ENCODE data around the gene RARG. TPM values are rescaled to one million over a fixed set of nuclear protein-coding genes. Genes with fewer than 3 reads are reported as not detected.
A peak's percentile ranks its signal among the peaks of the same experiment; 100 is the strongest.

Gene RARG
- total RNA-seq, 1 experiment from 2014 or later, result 77.2 TPM

DNA sequence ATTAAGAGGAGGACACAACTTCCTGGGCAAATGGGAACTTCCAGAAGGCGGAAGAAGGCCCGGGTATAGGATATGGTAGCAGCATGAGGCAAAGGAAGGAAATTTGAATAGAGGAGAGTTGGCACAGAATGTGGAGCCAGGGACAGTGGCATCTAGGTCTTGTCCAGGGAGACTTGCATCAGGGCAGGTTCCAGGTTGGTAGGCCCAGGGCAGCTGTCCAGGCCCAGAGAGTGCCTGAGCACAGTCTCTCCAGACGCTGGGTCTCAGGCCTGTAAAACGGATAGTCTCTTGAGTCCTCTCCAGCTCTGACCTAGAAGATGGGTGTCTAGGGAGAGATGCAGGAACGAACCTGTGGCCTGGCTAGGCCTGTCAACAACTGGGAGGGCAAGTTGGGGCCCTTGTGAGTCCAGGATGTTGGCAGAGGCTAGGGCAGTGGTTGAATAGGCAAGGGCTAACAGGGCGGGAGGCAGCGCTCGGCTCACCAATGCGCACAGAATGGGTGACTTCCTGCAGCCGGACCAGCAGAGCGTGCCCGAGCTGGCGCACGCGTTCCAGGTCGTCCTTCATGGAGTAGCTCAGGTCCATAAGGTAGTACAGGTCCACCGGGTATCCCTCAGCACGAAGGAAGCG is 34.9 kb downstream of the RARG start:
- CTCF ChIA-PET, result interaction anchor here (0.6 to 10.2 kb wide), 67 partner anchors 9 to 224 kb away, joined by 3 to 136 read pairs (median 6); partner anchors contain the start of genes AAAS, CSAD, EIF4B and ESPL1
- DNase-seq (ENCODE audit: low spot score) (no peak), ATAC-seq (no peak)
- Mint-ChIP-seq H3K36me3 (no peaks in the 10 kb centered on the region), H3K27me3 (ENCODE audit: low read depth) (peaks cover 86% of the 10 kb centered on the region), H3K4me3 (peak overlapping the region; percentile 10; the same call in 1 of the 2 replicates), H3K27ac (no peak overlapping the region), H3K9me3 (no peaks in the 10 kb centered on the region), H3K4me1 (no peaks in the 10 kb centered on the region)
- POLR2A ChIA-PET, result interaction anchor here (0.6 to 1.3 kb wide), 7 partner anchors 9 to 294 kb away, joined by 3 to 4 read pairs (median 3); partner anchors contain the start of genes PFDN5 and SPRYD3
- TF ChIP-seq EMX1 (CRISPR knock-in tag; IDR thresholded peaks at IDR 0.05), result no peak
- TF ChIP-seq, protein P1, sequence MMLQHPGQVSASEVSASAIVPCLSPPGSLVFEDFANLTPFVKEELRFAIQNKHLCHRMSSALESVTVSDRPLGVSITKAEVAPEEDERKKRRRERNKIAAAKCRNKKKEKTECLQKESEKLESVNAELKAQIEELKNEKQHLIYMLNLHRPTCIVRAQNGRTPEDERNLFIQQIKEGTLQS (CRISPR knock-in tag; conservative IDR thresholded peaks at IDR 0.05), result no peak
- TF ChIP-seq, protein P2, sequence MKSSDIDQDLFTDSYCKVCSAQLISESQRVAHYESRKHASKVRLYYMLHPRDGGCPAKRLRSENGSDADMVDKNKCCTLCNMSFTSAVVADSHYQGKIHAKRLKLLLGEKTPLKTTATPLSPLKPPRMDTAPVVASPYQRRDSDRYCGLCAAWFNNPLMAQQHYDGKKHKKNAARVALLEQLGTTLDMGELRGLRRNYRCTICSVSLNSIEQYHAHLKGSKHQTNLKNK (CRISPR knock-in tag; IDR thresholded peaks at IDR 0.05), result no peak
- no peak for TF ChIP-seq TP53 (CRISPR knock-in tag; IDR thresholded peaks at IDR 0.05)
- TF ChIP-seq OVOL2 (CRISPR knock-in tag; IDR thresholded peaks at IDR 0.05; ENCODE audit: borderline replicate concordance), result no peak
- no peak for TF ChIP-seq IRF2 (CRISPR knock-in tag; IDR thresholded peaks at IDR 0.05; ENCODE audit: borderline replicate concordance, low read depth)
- TF ChIP-seq, protein P3, sequence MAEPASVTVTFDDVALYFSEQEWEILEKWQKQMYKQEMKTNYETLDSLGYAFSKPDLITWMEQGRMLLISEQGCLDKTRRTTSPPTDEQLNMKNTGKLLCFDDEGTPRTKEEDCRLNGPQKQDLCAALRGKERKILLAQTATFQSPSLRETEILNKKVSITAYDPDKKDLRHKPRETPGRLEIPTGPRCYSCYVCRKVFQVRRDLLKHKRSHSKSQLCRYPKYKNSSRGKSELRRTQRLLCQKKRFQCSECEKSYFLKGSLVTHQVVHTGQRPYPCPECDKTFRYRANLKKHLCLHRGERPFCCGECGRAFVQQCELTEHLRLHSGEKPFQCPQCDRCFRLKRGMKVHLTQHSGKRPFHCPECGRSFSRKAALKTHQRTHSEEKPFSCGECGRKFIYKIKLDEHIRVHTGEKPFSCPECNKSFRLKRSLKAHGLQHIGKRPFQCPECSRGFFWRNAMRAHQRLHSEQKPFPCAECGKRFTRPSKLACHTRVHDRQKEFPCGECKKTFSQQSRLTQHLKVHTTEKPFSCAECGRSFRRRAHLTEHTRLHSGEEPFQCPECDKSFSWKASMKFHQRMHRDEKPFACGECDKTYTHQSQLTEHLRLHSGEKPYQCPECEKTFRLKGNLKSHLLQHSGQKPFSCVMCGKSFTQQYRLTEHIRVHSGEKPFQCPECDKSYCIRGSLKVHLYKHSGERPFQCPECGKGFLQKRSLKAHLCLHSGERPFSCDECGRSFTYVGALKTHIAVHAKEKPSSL (CRISPR knock-in tag; conservative IDR thresholded peaks at IDR 0.05), result no peak
- TF ChIP-seq, protein P4, sequence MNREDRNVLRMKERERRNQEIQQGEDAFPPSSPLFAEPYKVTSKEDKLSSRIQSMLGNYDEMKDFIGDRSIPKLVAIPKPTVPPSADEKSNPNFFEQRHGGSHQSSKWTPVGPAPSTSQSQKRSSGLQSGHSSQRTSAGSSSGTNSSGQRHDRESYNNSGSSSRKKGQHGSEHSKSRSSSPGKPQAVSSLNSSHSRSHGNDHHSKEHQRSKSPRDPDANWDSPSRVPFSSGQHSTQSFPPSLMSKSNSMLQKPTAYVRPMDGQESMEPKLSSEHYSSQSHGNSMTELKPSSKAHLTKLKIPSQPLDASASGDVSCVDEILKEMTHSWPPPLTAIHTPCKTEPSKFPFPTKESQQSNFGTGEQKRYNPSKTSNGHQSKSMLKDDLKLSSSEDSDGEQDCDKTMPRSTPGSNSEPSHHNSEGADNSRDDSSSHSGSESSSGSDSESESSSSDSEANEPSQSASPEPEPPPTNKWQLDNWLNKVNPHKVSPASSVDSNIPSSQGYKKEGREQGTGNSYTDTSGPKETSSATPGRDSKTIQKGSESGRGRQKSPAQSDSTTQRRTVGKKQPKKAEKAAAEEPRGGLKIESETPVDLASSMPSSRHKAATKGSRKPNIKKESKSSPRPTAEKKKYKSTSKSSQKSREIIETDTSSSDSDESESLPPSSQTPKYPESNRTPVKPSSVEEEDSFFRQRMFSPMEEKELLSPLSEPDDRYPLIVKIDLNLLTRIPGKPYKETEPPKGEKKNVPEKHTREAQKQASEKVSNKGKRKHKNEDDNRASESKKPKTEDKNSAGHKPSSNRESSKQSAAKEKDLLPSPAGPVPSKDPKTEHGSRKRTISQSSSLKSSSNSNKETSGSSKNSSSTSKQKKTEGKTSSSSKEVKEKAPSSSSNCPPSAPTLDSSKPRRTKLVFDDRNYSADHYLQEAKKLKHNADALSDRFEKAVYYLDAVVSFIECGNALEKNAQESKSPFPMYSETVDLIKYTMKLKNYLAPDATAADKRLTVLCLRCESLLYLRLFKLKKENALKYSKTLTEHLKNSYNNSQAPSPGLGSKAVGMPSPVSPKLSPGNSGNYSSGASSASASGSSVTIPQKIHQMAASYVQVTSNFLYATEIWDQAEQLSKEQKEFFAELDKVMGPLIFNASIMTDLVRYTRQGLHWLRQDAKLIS (CRISPR knock-in tag; IDR thresholded peaks at IDR 0.05; ENCODE audit: borderline replicate concordance), result no peak
- no peak for TF ChIP-seq ZNF396 (CRISPR knock-in tag; IDR thresholded peaks at IDR 0.05; ENCODE audit: borderline replicate concordance)
- no peak for TF ChIP-seq ZNF671 (CRISPR knock-in tag; IDR thresholded peaks at IDR 0.05)
- no peak for TF ChIP-seq MYBL2 (CRISPR knock-in tag; IDR thresholded peaks at IDR 0.05)
- no peak for TF ChIP-seq ZNF263 (CRISPR knock-in tag; IDR thresholded peaks at IDR 0.05; ENCODE audit: low read depth)
- TF ChIP-seq, protein P5, sequence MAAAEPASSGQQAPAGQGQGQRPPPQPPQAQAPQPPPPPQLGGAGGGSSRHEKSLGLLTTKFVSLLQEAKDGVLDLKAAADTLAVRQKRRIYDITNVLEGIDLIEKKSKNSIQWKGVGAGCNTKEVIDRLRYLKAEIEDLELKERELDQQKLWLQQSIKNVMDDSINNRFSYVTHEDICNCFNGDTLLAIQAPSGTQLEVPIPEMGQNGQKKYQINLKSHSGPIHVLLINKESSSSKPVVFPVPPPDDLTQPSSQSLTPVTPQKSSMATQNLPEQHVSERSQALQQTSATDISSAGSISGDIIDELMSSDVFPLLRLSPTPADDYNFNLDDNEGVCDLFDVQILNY (CRISPR knock-in tag; IDR thresholded peaks at IDR 0.05), result no peak
- no peak for TF ChIP-seq ESRRA (CRISPR knock-in tag; IDR thresholded peaks at IDR 0.05; ENCODE audit: borderline replicate concordance)

DNA sequence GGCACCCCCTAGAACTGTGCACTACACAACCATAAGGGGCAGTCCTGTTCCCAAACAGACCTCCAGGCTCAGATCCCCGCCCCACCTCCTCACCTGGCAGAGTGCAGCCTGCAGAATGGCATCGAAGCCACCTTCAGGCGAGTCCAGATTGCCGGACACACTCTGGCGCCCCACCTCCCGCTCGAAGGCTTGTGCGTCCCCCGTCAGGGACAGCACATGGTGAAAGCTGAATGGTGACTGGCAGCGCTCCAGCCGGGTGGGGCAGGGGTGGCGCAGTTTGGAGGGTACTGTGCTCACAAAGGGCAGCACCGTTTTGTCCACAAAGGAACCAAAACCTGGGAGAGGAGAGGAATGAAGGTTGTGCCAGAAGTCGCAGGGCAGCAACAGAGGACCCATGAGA is 35.5 kb downstream of the RARG start:
- no peaks in the 10 kb centered on the region for H3K4me1 Mint-ChIP-seq
- H3K4me3 Mint-ChIP-seq, result no peak overlapping the region
- ChIA-PET POLR2A (no interaction called here), CTCF (interaction anchor here (1.0 to 10.2 kb wide), 19 partner anchors 10 to 149 kb away, joined by 4 to 136 read pairs (median 20); partner anchors contain the start of genes AAAS, CSAD, IGFBP6 and ITGB7)
- H3K27ac Mint-ChIP-seq, result no peak overlapping the region
- peaks cover 87% of the 10 kb centered on the region for H3K27me3 Mint-ChIP-seq (ENCODE audit: low read depth)
- TF ChIP-seq, protein P6, sequence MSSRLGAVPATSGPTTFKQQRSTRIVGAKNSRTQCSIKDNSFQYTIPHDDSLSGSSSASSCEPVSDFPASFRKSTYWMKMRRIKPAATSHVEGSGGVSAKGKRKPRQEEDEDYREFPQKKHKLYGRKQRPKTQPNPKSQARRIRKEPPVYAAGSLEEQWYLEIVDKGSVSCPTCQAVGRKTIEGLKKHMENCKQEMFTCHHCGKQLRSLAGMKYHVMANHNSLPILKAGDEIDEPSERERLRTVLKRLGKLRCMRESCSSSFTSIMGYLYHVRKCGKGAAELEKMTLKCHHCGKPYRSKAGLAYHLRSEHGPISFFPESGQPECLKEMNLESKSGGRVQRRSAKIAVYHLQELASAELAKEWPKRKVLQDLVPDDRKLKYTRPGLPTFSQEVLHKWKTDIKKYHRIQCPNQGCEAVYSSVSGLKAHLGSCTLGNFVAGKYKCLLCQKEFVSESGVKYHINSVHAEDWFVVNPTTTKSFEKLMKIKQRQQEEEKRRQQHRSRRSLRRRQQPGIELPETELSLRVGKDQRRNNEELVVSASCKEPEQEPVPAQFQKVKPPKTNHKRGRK (CRISPR knock-in tag; IDR thresholded peaks at IDR 0.05; ENCODE audit: borderline replicate concordance), result no peak
- TF ChIP-seq ELF4 (CRISPR knock-in tag; IDR thresholded peaks at IDR 0.05; ENCODE audit: low read depth), result no peak
- TF ChIP-seq CBFB (CRISPR knock-in tag; IDR thresholded peaks at IDR 0.05; ENCODE audit: low read depth), result no peak
- TF ChIP-seq ATF1 (CRISPR knock-in tag; IDR thresholded peaks at IDR 0.05), result no peak
- TF ChIP-seq, protein P7, sequence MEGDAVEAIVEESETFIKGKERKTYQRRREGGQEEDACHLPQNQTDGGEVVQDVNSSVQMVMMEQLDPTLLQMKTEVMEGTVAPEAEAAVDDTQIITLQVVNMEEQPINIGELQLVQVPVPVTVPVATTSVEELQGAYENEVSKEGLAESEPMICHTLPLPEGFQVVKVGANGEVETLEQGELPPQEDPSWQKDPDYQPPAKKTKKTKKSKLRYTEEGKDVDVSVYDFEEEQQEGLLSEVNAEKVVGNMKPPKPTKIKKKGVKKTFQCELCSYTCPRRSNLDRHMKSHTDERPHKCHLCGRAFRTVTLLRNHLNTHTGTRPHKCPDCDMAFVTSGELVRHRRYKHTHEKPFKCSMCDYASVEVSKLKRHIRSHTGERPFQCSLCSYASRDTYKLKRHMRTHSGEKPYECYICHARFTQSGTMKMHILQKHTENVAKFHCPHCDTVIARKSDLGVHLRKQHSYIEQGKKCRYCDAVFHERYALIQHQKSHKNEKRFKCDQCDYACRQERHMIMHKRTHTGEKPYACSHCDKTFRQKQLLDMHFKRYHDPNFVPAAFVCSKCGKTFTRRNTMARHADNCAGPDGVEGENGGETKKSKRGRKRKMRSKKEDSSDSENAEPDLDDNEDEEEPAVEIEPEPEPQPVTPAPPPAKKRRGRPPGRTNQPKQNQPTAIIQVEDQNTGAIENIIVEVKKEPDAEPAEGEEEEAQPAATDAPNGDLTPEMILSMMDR (IDR thresholded peaks at IDR 0.05), result no peak
- TF ChIP-seq JUN (CRISPR knock-in tag; IDR thresholded peaks at IDR 0.05), result no peak
- TF ChIP-seq, protein P8, sequence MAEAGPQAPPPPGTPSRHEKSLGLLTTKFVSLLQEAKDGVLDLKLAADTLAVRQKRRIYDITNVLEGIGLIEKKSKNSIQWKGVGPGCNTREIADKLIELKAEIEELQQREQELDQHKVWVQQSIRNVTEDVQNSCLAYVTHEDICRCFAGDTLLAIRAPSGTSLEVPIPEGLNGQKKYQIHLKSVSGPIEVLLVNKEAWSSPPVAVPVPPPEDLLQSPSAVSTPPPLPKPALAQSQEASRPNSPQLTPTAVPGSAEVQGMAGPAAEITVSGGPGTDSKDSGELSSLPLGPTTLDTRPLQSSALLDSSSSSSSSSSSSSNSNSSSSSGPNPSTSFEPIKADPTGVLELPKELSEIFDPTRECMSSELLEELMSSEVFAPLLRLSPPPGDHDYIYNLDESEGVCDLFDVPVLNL (CRISPR knock-in tag; IDR thresholded peaks at IDR 0.05; ENCODE audit: borderline replicate concordance, low read depth), result no peak
- DNase-seq (ENCODE audit: low spot score) (no peak), ATAC-seq (peak; percentile 10)
- H3K36me3 Mint-ChIP-seq, result no peaks in the 10 kb centered on the region
- H3K9me3 Mint-ChIP-seq, result no peaks in the 10 kb centered on the region
